K562 (cell line): ENCODE data around the gene ADAR. TPM values are rescaled to one million over a fixed set of nuclear protein-coding genes. Genes with fewer than 3 reads are reported as not detected.

Experiments
- BMI1 ChIP-seq: fragments of 150-350 bp; IDR thresholded peaks from 2 replicates; pipeline ENCODE4 v1.6.1; 2014; ENCODE audit warnings: low read length
- CAMTA2 ChIP-seq: fragments of 250-450 bp; sonication (Bioruptor Pico); conservative IDR thresholded peaks from 2 replicates; pipeline ENCODE4 v1.5.1; 2022
- CC2D1A ChIP-seq: fragments of 450-650 bp; IDR thresholded peaks from 2 replicates; pipeline ENCODE4 v1.6.1; 2017; ENCODE audit warnings: mild to moderate bottlenecking
- CTBP1 ChIP-seq: fragments of 450-650 bp; IDR thresholded peaks from 2 replicates; pipeline ENCODE4 v1.6.1; 2016; ENCODE audit warnings: borderline replicate concordance
- CTCF ChIP-seq, 3 experiments: IDR thresholded peaks in 2 of 3; conservative IDR thresholded peaks in 1 of 3; 2 replicates each; pipeline ENCODE4 v1.5.1; 2011 to 2012; ENCODE audit warnings: low read length in 3 of 3, mild to moderate bottlenecking in 3 of 3, control low read depth in 2 of 3, improper control_type of control experiment in 1 of 3, inconsistent platforms in 1 of 3, low read depth in 1 of 3, mixed read lengths in 1 of 3, moderate library complexity in 1 of 3; ENCODE audit not compliant: insufficient read depth in 2 of 3
- DEAF1 ChIP-seq: fragments of 450-650 bp; formaldehyde crosslinking; IDR thresholded peaks from 2 replicates; pipeline ENCODE4 v1.4.0; 2020; ENCODE audit warnings: mild to moderate bottlenecking, moderate library complexity
- FOS ChIP-seq: IDR thresholded peaks from 3 replicates; pipeline ENCODE4 v1.6.1; 2011; ENCODE audit not compliant: insufficient read length; ENCODE audit errors: extremely low read depth
- KLF10 ChIP-seq: fragments of 250-450 bp; sonication (Bioruptor Pico); IDR thresholded peaks from 2 replicates; pipeline ENCODE4 v1.6.1; 2021; ENCODE audit warnings: matching md5 sums
- L3MBTL2 ChIP-seq: fragments of 450-650 bp; IDR thresholded peaks from 2 replicates; pipeline ENCODE4 v1.6.1; 2016; ENCODE audit warnings: mild to moderate bottlenecking, moderate library complexity
- MEIS2 ChIP-seq: fragments of 450-650 bp; IDR thresholded peaks from 2 replicates; pipeline ENCODE4 v1.6.1; 2014; ENCODE audit warnings: mild to moderate bottlenecking; ENCODE audit not compliant: partially characterized antibody
- RAD21 ChIP-seq, 2 experiments: fragments of 250-450 bp in 1 of 2; fragments of 450-650 bp in 1 of 2; sonication (Bioruptor Pico) in 1 of 2; formaldehyde crosslinking in 1 of 2; IDR thresholded peaks in 1 of 2; conservative IDR thresholded peaks in 1 of 2; 2 replicates each; pipeline versions ENCODE4 v1.4.0 to v1.8.0; 2020 to 2022; ENCODE audit warnings: mild to moderate bottlenecking in 2 of 2, moderate library complexity in 1 of 2
- RB1 ChIP-seq: fragments of 450-650 bp; IDR thresholded peaks from 2 replicates; pipeline ENCODE4 v1.6.1; 2017; ENCODE audit warnings: low read depth, mild to moderate bottlenecking
- SMC3 ChIP-seq: conservative IDR thresholded peaks from 2 replicates; pipeline ENCODE4 v1.6.1; 2011; ENCODE audit warnings: low read depth, low read length, improper control_type of control experiment; ENCODE audit not compliant: insufficient read depth
- TCF15 ChIP-seq: fragments of 250-450 bp; sonication (Bioruptor Pico); IDR thresholded peaks from 2 replicates; pipeline ENCODE4 v1.8.0; 2022; ENCODE audit warnings: moderate library complexity, mild to moderate bottlenecking, inconsistent platforms
- ZNF830 ChIP-seq: fragments of 250-450 bp; sonication (Bioruptor Pico); IDR thresholded peaks from 2 replicates; pipeline ENCODE4 v1.5.0; 2021; ENCODE audit warnings: mild to moderate bottlenecking
- polyA plus RNA-seq, 8 experiments: library from polyadenylated mRNA; depleted of rRNA in 4 of 8; stranded (reverse) in 5 of 8; unstranded in 3 of 8; fragments of >200 nt; fragmentation: Nextera tagmentation in 2 of 8; fragmentation: Illumina TruSeq in 1 of 8; extraction: Ambion mirVana in 2 of 8; extraction: Trizol in 1 of 8; gene quantifications; 2 replicates each; pipeline versions ENCODE4 v1.2.1 to v1.2.3, GENCODE V29; 2011 to 2014; ENCODE audit warnings: inconsistent platforms in 1 of 8, missing spikeins in 1 of 8
- total RNA-seq, 7 experiments: library from RNA; depleted of rRNA in 6 of 7; stranded (reverse); fragments of >200 nt in 6 of 7; fragmentation: Illumina TruSeq in 2 of 7; extraction: Trizol in 2 of 7; gene quantifications; 2 replicates each; pipeline versions ENCODE4 v1.2.1 to v1.2.3, GENCODE V29; 2011 to 2021; ENCODE audit warnings: low replicate concordance in 1 of 7
- TF ChIP-seq, protein P1 (sequence below): sonication (generic); formaldehyde crosslinking; IDR thresholded peaks from 2 replicates; pipeline ENCODE4 v1.8.0; 2022; ENCODE audit warnings: mild to moderate bottlenecking, low read depth, missing genetic modification reagents
- TF ChIP-seq, protein P2 (sequence below): fragments of 450-650 bp; formaldehyde crosslinking; IDR thresholded peaks from 2 replicates; pipeline ENCODE4 v1.4.0; 2022; ENCODE audit warnings: missing genetic modification characterization

ADAR gene
- total and polyA plus RNA-seq, 9 of the 15 experiments (the other 6 are each of a cell fraction or from before 2014, with no cell fraction given), result 30.1 to 123 (median 60.2) TPM

DNA sequence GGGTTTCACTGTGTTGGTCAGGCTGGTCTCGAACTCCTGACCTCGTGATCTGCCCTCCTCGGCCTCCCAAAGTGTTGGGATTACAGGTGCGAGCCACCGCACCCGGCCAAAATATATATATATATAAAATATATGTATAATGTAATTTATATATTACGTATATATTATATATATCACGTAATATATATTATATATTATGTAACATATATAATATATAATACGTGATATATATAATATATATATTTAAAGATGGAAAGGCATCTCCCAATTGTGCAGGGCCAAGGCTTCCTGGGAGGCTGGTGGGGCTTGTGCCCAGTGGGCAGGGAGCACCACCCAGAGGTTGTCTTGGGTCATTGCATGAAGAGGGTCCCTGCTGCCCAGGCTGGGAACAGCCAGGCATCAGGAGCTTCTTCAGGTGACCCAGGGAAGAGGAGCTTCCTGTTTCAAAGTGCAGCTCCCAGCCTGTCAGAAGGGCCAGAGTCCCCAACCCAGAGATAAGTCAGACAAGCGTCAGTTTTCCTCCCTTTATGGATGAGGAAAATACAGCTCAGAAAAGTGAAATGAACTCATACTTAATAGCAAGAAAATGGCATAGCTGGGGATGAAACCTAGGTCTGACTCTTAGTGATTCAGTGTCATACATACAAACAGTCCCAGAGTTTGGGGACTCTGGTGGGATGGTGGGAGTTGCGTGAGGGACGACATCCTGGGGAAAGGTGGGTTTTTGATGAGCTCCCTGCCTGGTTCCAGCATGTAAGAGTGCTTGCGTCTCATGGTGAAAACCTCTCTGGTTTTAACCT lies 61.5 kb downstream of the ADAR start (continued):
- 0 out of 2 replicates have a peak, but pooled peaks have one; percentile 21 for TF ChIP-seq CC2D1A
- TF ChIP-seq RAD21 (CRISPR knock-in tag; conservative IDR thresholded peaks at IDR 0.05 in 1 of 2, IDR thresholded peaks at IDR 0.05 in 1 of 2), result peak; percentile 91 to 95
- TF ChIP-seq SMC3, result peak; percentile 83
- TF ChIP-seq, protein P1, sequence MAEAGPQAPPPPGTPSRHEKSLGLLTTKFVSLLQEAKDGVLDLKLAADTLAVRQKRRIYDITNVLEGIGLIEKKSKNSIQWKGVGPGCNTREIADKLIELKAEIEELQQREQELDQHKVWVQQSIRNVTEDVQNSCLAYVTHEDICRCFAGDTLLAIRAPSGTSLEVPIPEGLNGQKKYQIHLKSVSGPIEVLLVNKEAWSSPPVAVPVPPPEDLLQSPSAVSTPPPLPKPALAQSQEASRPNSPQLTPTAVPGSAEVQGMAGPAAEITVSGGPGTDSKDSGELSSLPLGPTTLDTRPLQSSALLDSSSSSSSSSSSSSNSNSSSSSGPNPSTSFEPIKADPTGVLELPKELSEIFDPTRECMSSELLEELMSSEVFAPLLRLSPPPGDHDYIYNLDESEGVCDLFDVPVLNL, result no peak
- peak; percentile 82 to 93 (median 88) for TF ChIP-seq CTCF (IDR thresholded peaks at IDR 0.05 in 2 of 3, conservative IDR thresholded peaks at IDR 0.05 in 1 of 3; ENCODE audit: insufficient read depth in 2 of 3, low read depth in 1 of 3, low read length in 3 of 3)
- TF ChIP-seq, protein P2, sequence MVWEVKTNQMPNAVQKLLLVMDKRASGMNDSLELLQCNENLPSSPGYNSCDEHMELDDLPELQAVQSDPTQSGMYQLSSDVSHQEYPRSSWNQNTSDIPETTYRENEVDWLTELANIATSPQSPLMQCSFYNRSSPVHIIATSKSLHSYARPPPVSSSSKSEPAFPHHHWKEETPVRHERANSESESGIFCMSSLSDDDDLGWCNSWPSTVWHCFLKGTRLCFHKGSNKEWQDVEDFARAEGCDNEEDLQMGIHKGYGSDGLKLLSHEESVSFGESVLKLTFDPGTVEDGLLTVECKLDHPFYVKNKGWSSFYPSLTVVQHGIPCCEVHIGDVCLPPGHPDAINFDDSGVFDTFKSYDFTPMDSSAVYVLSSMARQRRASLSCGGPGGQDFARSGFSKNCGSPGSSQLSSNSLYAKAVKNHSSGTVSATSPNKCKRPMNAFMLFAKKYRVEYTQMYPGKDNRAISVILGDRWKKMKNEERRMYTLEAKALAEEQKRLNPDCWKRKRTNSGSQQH (CRISPR knock-in tag), result no peak
- no peak for TF ChIP-seq ZNF830 (CRISPR knock-in tag)
- TF ChIP-seq DEAF1, result peak; percentile 93
- TF ChIP-seq L3MBTL2, result no peak
- no peak for TF ChIP-seq CAMTA2 (CRISPR knock-in tag)
- no peak for TF ChIP-seq MEIS2
- TF ChIP-seq CTBP1, result peak; percentile 31; the same call in 1 of the 2 replicates
- TF ChIP-seq KLF10 (CRISPR knock-in tag), result no peak
- no peak for TF ChIP-seq FOS
- TF ChIP-seq RB1, result 0 out of 2 replicates have a peak, but pooled peaks have one; percentile 16
- no peak for TF ChIP-seq TCF15 (CRISPR knock-in tag)
- TF ChIP-seq BMI1, result no peak
